ENCODE results near the gene FAAP20.

The FAAP20 gene

DNA sequence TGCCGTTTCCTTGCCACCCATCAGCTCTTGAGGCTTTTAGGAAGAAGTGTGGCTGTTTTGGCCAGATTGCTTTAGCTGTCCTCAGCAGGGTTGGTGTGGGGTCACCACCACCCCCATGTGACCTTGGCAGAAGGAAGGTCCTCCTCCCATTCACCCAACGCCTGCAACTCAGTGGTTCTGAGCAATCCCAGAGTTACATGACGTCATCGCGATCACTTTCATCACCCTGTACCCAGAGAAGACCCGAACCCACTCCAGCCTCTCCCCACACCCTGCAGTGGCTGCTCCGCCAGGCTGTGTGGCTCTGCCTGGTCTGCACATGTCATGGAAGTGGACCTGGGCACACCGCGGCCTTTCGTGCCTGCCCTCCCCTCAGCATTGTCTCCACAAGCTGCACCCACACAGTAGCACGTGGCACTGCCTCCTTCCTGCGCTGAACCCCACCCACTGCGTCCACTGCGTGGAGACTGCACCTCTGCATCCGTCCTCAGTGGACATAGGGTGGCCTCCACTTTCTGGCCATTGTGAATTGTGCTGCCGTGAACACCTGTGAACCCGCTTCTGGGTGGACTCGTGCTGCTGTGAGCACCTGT, 16.5 kb downstream of the FAAP20 start:
- no peak for DNase-seq (ENCODE audit: low read depth)

DNA sequence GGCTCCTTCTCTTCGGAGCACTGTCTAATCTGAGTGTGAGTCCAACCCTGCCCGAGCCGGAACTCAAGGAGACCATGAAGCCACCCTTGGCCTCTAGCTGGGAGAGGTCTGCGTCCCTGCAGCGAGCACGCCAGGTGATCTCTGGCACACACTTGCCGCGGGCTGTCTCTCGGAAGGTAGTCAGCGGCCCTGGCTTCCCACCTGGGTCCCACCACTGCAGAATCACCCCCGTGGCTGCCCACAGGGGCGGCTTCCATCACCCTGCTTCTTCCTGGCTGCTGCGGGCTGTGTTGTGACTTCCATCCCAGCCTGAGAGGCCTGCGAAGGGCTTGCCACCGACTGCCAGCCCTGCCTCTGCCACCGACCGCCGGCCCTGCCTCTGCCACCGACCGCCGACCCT, 17.0 kb downstream of the FAAP20 start:
- no peak for DNase-seq (ENCODE audit: low read depth)

DNA sequence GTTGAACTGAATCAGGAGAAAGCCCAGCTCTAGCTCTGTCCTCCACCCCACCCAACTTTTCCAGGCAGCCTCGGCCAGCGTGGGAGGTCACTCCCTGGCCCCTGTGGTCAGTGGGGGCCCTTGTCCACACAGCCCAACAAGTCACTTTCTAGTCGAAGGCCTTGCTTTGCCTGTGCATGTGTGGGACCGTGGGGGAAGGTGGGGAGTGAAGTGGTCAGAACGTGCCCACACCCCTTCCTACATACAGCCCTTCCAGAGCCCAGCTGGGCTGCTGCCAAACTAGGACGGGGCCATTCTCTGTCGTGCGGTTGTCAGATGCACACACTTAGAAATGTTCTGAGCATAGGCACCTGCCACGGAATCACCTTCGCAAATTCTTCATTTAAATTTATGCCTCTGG, 18.0 kb downstream of the FAAP20 start:
- no peak for DNase-seq (ENCODE audit: low read depth)

DNA sequence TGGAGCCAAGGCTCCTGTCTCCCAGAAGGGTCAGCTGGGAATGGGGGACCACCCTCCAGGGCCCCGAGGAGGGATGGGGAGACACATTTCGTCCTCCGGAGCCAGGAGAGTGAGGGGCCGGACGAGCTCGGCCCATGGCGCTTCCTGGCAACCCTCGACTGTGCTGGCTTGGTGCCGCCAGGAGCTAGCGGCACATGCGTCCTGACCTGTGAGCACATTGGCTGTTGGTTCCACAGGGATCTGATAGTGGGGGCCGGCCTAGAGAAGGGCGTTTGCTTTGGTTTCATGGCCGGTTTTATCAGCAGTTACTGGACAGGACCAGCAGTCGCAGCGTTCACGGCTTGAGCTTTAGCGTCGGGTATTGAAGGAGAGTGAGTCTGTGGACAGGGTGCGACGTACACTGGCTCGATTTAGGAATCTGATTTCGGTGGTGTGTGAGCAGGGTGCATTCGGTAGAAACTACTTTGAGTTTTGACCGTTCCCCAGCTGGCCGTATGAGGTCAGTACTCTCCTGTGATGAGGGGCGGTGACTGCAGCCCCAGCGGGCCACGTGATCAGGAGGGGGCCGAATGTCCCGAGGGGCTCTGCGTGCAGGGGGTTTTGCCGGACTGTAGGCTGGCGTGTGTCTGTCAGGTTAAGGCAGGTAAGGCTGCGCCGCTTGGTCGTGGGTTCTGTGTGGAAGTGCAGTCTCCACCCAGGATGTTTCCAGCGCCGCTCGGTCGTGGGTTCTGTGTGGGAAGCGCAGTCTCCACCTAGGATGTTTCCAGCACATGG, 18.7 kb downstream of the FAAP20 start:
- DNase-seq (ENCODE audit: low read depth) = no peak

DNA sequence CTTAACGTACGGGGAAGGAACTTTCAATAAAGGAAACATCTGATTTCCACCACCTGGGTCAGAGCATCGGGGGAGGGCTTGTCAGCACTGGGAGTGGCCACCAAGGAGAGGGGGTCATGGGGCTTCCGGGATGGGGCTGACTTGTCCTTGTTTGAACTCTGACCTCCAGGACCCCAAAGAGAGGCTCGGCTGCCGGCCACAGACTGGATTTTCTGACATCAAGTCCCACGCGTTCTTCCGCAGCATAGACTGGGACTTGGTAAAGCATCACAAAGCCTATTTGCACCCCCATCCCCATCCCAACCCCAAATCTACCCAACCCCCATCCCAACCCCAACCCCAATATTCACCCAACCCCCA, 19.5 kb downstream of the FAAP20 start:
- no peak for DNase-seq (ENCODE audit: low read depth)

DNA sequence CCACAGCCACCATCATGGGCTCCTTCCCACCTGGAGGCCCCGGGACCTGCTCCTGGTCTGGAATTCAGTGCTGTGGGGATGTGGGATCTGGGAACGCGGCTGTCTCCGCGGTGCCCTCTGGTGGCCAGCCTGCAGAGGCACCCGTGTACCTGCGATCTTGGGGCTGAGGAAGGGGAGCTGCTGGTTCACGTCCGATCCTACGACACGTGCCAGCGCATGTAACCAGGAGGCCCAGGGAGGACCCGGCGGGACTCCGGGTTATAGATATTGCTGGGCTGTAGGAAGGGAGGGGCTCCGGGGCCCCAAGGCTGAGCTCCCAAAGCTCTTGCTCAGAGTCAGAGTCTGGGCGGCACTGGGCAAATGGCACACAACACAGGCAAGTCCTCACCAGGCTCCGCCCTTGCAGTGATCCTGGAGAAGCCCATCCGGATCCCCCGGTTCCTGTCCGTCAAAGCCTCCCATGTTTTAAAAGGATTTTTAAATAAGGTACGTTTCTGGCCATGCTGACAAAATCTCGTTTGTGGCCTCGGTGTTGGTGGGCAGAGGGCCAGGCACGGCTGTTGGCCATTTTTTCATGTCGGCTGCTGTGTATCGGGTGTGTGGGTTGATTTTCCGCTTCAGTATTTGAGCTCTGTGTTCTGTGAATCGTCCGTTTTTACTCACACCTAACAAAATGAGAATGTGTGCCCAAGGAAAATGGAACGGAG, 20.1 kb downstream of the FAAP20 start:
- DNase-seq (ENCODE audit: low read depth) = no peak

DNA sequence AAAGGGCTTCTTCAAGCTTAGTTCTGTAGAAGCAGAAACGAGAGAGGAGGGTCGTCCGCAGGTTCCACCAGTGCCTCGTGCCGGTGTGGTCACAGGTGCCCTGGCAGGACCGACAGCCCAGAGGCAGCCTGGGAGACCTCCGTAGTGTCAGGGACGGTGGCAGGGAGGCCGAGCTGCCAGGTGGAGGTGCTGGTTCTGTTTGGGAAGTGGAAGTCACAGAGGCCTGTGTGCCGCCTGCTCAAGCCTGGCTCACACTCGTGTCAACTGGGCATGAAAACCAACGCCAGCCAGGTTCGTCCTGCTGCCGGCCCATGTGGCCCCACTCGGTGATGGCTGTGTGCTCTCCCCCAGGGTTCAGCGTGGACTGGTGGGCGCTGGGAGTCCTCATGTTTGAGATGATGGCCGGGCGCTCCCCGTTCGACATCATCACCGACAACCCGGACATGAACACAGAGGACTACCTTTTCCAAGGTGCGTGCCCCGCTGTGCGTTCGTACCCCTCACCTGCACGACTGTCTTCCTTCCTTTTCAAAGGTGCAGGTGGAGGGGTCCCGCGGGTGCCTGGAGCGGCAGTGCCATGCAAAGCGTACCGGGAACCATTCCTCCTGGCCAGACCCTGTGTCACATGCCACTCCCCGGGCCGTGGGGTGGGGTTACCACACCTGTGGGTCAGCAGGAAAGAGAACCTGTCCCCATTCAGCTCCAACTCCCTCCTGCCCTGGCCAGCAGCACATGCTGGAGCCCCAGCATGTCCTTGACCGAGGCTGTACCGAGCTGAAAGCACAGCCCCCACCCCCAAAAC, 20.8 kb downstream of the FAAP20 start:
- DNase-seq (ENCODE audit: low read depth) = no peak

DNA sequence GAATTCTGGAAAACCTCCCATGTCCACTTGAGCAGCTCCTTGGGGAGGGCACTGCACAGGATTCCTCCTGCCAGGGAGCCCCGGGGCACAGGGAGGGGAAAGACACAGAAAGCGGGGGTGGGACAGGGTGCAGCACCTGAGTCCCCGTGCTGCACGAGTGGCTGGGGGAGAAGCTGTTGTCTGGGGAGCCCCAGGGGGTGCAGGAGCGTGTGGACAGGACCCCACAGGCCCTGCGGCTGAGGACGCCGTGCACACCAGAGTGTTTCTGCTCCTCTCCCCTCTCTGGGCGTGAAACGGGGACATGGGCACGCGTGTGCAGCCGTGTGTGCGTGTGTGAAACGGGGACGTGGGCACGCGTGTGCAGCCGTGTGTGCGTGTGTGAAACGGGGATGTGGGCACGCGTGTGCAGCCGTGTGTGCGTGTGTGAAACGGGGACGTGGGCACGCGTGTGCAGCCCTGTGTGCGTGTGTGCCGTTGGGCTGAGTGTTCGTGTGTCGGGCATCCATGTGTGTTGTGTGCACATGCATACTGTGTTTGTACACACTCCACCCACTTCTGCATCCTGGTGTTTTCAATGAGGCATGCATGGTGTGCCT, 21.9 kb downstream of the FAAP20 start:
- no peak for DNase-seq (ENCODE audit: low read depth)

DNA sequence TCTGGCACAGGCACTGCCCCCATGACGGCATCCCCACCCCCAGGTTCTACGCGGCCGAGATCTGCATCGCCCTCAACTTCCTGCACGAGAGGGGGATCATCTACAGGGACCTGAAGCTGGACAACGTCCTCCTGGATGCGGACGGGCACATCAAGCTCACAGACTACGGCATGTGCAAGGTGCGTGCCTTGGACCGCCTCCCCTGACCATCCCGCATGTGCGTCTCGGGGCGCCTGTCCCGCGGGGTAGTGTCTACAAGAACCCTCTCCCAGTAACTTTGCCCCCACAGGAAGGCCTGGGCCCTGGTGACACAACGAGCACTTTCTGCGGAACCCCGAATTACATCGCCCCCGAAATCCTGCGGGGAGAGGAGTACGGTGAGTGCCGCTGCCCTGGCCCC, 22.6 kb downstream of the FAAP20 start:
- no peak for DNase-seq (ENCODE audit: low read depth)

DNA sequence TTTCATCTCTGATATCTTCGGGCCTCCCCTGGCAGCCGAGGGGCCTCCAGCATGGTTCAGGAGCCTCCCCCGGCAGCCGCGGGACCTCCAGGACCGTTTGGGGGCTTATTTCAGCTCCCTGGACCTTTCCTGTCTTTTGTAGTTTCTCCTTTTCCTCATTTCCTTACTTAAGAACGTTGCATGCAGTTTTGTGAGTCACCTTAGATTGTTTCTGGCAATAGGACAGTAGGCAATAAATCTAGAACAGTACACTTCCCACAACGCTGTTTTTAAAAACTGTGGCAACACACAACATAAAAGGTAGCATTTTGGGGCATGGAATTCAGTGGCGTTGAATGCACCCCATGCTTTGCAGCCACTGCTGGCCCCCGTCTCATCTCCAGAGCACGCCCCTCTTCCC, 24.4 kb downstream of the FAAP20 start:
- DNase-seq (ENCODE audit: low read depth) = no peak

DNA sequence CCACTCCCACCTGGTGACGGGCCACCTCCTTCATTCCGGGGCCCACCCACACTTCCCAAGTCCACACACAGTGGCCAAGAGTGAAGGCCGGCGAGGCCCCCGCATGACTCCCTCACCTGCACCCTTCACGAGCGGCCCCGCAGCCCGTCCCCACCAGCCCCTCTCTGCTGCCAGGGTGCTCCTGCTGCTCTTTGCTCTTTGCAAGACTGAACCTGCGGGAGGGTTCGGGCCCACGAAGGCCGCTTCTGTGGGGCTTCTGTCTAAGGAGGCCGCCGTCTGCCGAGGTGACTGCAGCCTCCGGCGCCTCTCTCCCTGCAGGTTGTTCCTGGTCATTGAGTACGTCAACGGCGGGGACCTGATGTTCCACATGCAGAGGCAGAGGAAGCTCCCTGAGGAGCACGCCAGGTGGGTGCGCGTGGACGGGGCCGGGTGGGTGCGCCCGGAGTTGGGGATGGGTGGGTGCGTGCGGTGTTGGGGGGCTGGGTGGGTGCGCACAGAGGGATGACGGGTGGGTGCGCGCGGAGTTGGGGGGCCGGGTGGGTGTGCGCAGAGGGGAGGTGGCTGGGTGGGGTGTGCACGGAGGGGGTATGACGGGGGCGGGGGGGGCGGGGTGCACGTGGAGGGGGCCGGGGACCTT, 25.3 kb downstream of the FAAP20 start:
- DNase-seq (ENCODE audit: low read depth) = no peak

DNA sequence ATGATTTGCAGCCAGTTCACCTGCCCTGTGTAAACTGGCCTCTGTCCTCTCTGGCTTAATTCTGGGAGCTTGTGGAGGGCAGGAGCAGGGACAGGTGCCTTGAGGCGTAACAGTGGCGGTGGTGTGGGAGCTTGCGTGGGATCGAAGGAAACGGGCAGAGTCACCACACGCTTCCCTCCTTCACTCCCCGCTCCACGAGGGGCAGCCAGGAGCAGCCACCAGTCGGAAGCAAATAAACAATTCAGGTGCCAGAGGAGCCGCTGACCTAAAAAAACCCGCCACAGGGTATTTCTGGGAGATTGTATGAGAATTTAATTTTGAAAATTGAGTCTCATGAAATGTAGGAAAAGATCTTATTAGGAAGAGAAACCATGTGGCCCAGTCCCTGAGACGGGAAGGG, 26.0 kb downstream of the FAAP20 start:
- DNase-seq (ENCODE audit: low read depth) = no peak

DNA sequence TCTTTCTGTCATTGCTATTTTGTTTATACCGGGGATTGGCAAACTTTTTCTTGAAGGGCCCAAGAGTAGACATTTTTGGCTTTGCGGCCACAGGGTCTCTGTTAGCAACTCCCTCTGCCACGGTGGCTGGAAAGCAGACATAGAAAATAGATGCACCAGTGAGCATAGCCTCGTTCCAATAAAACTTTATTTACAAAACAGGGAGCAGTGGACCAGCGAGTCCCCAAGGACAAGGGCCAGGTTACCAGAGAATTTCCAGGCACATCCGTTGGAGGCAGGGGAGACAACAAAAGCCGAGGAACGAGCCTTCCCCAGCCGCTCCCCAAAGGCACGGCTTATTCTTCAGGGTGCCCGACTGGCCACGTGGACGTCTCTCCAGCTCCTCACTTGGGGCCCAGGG, 26.5 kb downstream of the FAAP20 start:
- DNase-seq (ENCODE audit: low read depth) = no peak

DNA sequence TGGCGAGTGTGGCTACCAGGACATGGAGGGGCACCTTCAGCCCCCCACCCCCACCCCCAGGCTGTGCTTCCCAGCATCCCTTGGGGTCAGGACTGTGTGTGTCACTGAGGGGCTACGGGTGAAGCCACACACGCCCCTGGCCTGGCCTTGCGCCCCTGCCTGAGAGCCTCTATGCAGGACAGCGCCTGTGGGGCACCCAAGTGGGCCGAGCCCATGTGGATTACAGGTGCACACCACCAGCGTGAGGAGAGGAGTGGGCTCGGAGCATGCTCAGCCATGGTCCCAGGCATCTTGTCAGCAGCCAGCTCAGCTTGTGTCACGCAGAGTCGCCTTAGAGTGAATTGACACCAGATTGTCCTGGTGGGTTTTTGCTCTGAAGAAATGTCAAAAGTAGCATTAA, 27.9 kb downstream of the FAAP20 start:
- no peak for DNase-seq (ENCODE audit: low read depth)

DNA sequence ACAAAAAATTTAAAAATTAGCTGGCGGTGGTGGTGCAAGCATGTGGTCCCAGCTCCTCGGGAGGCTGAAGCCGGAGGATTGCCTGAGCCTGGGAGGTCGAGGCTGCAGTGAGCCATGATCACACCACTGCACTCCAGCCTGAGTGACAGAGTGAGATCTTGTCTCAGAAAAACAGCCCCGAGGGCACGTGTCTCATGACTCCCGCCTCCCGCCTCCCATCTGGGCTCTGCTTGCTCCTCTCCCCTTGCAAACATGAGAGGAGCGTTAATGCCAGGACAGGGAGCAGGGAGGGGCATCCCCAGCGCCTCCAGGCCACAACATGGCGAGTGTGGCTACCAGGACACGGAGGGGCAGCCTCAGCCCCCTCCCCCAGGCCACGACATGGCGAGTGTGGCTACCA, 28.3 kb downstream of the FAAP20 start:
- no peak for DNase-seq (ENCODE audit: low read depth)

DNA sequence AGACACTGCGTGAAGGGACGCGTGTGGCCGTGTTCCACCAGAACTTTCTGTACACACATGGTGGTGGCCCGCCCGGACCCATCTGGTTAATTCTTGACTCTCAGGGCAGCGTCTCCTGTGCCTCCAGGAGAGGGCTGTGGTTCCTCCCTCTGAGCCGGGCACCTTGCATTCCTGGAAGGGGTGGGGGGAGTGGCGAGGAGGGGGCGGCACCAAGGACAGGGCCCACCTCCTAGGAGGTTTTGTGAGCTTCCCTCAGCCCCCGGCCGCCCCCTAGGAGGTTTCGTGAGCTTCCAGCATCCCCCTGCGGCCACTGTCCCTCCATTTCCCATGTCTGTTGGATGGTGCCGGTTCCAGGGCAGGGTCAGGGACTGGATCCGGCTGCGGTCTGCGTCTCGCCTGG, 28.9 kb downstream of the FAAP20 start:
- DNase-seq (ENCODE audit: low read depth) = no peak

DNA sequence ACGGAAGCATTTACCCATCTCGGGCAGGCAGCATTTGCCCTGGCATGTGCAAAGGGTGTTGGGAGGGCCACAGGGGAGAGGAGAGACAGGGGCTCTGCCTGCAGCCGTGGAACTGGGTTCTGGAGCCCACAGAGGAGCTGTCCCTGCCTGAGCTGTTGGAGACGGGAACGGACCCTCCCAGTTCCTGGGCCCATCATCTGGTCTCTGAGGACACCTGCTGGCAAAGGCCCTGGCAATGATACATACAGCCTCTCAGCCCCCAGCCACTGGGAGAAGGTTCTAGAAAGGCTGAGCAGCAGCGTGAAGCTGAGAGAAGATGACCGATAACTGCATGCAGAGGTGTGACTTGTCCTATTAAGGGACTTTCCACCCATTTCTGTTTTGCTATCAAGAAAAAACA, 31.4 kb downstream of the FAAP20 start:
- DNase-seq (ENCODE audit: low read depth) = no peak

DNA sequence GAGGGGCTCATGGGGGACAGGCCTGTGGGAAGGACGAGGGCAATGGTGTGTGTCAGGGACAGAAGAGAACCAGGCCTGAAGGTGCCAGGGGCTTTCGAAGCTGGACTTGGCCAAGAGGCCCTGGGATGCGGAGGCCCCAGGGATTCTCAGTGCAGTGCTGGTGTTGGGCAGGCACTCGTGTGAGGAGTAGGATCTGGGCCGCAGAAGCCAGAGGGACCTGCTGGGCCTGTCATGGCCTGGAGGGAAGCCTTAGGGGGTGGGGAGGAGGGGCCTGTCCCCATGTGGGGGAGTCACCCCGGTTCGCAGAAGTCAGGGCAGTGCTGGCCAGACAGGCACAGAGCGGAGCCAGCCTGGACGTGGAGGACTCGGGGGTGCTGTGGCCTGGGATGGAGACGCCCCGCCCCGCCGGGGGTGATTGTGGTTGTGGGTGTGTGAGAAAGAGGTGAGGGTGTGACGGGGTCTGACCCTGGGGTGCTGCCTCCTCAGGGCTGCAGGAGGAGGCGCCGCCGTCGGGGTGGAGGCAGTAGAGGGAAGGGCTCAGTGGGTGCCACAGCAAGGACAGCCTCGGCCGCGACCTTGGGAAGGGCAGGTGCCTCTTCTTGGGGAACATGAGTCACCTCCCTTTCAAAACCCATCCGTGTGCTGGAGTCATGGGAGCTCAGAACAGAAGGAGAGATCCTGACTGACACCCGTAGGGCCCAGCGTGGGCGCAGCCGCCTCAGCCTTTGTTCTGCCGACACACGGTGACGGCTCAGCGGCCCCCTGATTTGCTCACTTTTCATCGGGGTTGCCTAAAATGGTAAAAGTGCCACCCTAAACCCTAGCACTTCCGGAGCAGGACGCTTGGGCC, 33.9 kb downstream of the FAAP20 start:
- DNase-seq (ENCODE audit: low read depth) = no peak

DNA sequence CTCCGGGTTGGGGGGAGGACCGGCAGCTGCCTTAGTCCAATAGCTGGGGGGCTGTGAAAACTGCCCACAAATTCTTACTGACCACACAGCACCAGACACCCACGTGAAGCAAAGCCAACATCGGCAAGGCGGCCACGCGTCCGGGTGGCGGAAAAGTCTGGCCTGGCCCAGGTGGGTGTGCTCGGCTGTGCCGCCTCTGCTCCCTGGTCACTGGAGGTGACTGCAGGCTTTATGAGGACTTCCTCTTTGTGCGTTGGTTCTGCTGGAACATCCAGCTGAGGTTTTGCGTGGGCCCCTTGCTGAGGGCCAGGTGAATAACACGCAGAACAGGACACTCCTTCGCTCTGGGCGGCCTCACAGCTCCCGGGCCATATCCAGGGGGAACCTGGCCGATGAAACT, 35.4 kb downstream of the FAAP20 start:
- no peak for DNase-seq (ENCODE audit: low read depth)

DNA sequence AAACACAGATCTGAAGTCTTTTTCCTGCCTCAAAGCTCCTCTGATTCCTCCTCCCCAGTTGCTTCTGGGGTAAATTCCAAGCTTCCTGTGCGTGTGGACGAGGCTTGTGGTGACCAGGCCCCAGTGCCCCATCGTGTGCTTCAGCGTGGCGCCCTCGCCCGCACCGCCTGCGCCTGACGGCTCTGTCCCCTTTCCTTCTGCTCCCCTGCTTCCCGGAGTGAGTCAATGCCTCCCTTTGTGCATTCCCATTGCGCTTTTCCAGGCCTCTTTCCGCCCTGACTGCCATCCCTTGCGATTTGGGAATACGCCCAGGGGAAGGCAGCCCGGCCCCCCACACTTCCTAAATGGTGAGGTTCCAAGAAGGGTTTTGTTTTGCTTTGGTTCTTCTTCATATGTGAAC, 36.3 kb downstream of the FAAP20 start:
- no peak for DNase-seq (ENCODE audit: low read depth)

DNA sequence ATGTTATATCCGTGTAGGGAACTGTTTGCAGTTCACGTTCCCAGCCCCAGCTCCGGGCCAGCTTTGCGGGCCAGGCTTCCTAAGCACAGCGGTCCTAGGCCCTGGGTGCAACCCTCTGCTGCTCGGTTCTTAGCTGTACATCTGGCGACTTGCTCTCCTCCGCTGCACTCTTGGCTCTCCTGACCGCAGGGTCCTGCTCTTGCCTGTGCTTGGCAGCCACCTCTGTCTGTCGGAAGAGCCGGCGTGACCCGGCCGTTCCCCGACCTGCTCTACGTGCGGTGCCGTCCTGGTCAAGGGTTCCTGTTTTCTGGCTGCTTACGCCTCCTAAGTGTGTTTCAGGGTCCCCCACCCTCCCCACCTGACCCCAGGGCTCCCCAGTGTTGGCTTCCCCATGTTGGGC, 36.7 kb downstream of the FAAP20 start:
- DNase-seq (ENCODE audit: low read depth) = no peak
